Urinary bladder (tissue), 4 donors: ENCODE results near the gene NFKBIE. TPM values are rescaled to one million over a fixed set of nuclear protein-coding genes. Genes with fewer than 3 reads are reported as not detected.

ENCODE experiments used
- DNase-seq: peaks from one replicate; pipeline ENCODE4 v3.0.0-alpha.2; 2015; ENCODE audit errors: extremely low spot score
- H3K27ac ChIP-seq: one replicate; pipeline ENCODE4 v1.5.1; 2013; ENCODE audit warnings: low read depth, mild to moderate bottlenecking, moderate library complexity
- H3K36me3 ChIP-seq: one replicate; pipeline ENCODE4 v1.6.1; 2013; ENCODE audit warnings: mild to moderate bottlenecking, moderate library complexity; ENCODE audit not compliant: insufficient read depth
- H3K4me1 ChIP-seq: one replicate; pipeline ENCODE4 v1.6.1; 2013; ENCODE audit warnings: mild to moderate bottlenecking, moderate library complexity; ENCODE audit not compliant: insufficient read depth
- H3K4me3 ChIP-seq: one replicate; pipeline ENCODE4 v1.5.1; 2013; ENCODE audit warnings: low read depth, low read length
- WGBS: extraction: QIAGEN DNeasy Blood & Tissue Kit; methylation state at CpG from one replicate; pipeline ENCODE4 v1.1.7; 2013; 5-methylcytosine and 5-hydroxymethylcytosine counted together
- polyA plus RNA-seq: library from polyadenylated mRNA; stranded (reverse); fragments of 200-250 nt; gene quantifications from one replicate; pipeline ENCODE4 v1.2.3, GENCODE V29; 2013
- total RNA-seq: library from RNA; depleted of rRNA; stranded (reverse); fragments of >200 nt; gene quantifications from one replicate; pipeline ENCODE4 v1.2.3, GENCODE V29; 2014
- donor health status: healthy with polysubstance abuse.
- donor health status: healthy.

The NFKBIE gene
- total and polyA plus RNA-seq, 2 donors = 2.6 to 5.5 TPM

DNA sequence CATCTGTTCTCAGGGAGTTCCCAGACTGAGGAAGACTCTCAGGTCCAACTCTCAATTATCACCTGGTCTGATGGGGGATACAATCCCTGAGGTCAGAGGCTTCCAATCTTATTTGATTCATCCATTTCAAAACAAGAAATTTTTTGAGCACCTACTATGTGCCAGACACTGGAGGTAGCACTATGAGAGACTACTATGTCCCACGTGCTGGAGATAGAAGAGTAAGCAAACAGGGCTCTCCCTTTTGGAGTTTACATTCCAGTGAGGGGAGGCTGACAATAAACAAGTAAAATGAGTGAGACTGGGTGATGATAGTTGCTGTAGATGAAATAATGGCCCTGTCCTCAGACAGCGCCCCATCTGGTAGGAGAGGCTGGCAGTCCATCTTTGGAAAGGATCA lies 21.4 kb upstream of the NFKBIE start:
- H3K36me3 ChIP-seq = no peaks in the 10 kb centered on the region
- H3K4me3 ChIP-seq = no peak overlapping the region
- no peak overlapping the region for H3K27ac ChIP-seq
- WGBS = 51% methylated on average over 2 of the region's 2 CpGs
- no peaks in the 10 kb centered on the region for H3K4me1 ChIP-seq
- no peak for DNase-seq

DNA sequence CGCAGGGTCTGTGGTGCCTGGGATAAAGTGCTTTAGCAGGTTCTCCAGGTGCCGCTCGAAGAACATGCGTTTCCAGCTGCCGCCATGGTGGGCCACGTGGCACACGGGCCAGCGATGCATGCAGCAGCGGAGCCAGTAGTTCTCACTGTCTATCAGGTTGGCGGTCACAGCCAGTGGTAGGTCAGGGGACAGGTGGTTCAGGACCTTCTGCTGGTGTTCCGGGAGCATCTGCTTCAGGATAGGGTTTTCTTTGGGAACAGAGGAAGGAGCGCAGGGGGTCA lies 20.9 kb upstream of the NFKBIE start:
- Histone ChIP-seq H3K36me3 (no peaks in the 10 kb centered on the region), H3K4me1 (no peaks in the 10 kb centered on the region), H3K4me3 (no peak overlapping the region), H3K27ac (no peak overlapping the region)
- no peak for DNase-seq
- 88% methylated on average over 12 of the region's 12 CpGs for WGBS

DNA sequence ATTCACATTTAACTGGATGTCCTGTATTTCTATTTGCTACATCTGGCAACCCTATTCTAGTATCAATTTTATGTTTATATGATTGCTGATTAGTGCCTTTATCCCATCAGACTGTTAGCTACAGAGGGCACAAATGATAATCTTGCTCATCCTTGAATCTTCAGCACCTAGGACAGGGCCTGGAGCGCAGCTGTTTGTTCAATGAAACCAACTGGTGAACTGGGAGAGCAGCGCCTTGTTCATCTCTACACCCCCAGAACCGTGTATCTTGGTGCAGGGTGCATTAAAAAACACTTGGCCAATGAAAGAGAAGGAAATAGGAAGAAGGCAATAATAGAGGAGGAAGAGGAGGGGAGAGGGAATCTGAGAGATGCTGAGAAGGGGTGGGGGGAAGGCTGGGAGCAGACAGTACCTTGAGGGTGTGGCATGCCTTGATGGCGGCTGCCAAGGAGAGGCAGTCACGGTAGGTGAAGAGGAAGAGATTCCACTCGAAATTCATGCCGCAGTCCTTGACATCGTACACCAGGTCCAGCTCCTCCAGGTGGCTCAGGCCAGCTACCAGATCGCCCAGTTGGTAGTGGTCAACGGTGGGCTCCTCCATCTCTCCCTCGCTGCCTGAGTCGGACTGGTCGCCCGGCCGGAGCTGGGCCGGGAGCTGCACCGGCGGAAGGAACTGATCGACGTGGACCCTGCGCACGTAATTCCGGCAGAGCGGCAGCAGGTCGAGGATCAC lies 20.4 kb upstream of the NFKBIE start:
- no peaks in the 10 kb centered on the region for H3K36me3 ChIP-seq
- no peak for DNase-seq
- H3K4me1 ChIP-seq = no peaks in the 10 kb centered on the region
- no peak overlapping the region for H3K4me3 ChIP-seq
- no peak overlapping the region for H3K27ac ChIP-seq
- WGBS = 73% methylated on average over 25 of the region's 25 CpGs

DNA sequence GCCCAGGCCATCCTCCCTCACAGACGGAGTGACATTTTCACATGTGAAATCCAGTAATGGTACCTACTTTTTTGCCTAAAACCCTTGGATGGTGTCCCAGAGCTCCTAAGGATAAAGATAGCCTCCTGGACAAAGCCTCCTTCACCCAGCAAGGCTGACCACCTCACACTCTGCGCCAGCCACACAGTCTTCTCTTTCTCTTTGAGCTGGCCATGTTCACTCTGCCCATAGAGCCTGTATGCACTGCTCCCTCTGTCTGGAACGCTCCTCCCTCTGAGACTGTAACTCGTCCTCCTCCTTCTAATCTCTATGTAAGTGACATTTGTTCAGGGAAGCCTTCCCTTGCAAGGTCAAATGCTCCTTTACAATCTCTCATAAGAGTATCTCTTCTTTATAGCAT lies 19.5 kb upstream of the NFKBIE start:
- DNase-seq = no peak
- H3K36me3 ChIP-seq = no peaks in the 10 kb centered on the region
- WGBS = 65% methylated on average over 4 of the region's 4 CpGs
- H3K4me1 ChIP-seq = no peaks in the 10 kb centered on the region
- H3K27ac ChIP-seq = no peak overlapping the region
- H3K4me3 ChIP-seq = no peak overlapping the region

DNA sequence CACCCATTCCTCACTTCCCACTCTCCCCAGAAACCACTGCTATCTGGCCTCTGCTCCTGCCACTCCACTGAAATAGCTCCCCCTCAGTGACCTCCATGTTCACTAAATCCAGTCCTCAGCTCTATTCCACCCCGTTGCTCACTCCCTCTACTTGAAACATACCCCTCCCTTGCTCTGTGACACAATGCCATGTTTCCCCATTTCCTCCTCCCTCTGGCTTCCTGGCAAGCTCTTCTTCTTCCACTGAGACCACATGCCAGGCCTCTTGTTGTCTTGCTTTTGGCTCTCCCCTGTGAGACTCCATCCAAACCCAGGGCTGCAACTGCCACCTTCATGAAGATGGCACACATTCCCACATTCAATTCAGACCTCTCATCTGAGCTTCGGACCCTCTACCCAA lies 18.8 kb upstream of the NFKBIE start:
- no peaks in the 10 kb centered on the region for H3K36me3 ChIP-seq
- 60% methylated on average over 2 of the region's 2 CpGs for WGBS
- H3K4me3 ChIP-seq = no peak overlapping the region
- no peak overlapping the region for H3K27ac ChIP-seq
- no peaks in the 10 kb centered on the region for H3K4me1 ChIP-seq
- DNase-seq = no peak

DNA sequence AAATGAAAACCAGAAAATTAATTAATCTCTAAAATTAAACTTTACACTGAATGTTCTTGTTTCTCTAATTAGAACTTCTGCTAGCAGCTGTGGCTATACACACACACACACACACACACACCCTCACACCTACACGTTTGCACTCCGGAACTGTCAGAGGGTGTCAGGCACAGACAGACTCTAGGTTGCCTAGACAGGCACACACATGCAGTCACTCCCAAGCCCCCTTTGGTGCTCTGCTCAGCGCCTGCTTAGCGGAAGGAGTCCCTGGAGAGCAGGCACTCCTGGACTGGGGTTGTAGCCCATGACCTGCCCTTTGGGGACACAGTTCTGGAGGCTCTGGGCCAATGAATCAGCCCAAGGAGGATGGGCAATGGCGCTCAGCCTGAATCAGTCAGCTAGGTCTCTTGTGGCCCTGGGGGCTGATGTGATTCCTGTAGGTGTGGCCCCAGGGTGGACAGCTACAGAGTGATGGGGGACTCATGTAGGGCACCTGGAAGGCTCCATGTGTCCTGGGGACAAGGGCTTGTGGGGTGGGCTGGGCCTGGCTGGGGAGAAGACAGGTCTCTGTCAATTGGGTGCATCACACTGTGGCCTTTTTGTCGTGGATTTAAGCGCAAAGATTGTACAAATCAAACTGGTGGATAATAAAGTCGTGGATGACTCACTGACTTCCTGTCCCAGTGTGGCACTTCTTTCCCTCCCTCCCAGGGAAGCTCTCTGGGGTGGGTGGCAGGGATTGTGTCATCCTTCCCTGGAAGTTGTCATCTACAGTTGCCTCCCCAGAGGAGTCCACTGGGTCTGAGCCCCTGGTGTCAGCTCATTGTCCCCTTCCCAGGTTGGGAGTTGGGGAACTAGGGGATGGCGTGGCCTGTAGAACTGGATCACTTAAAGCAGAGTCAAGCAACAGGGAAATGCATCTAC lies 13.7 kb upstream of the NFKBIE start:
- DNase-seq = no peak
- 66% methylated on average over 9 of the region's 9 CpGs for WGBS
- no peak overlapping the region for H3K27ac ChIP-seq

DNA sequence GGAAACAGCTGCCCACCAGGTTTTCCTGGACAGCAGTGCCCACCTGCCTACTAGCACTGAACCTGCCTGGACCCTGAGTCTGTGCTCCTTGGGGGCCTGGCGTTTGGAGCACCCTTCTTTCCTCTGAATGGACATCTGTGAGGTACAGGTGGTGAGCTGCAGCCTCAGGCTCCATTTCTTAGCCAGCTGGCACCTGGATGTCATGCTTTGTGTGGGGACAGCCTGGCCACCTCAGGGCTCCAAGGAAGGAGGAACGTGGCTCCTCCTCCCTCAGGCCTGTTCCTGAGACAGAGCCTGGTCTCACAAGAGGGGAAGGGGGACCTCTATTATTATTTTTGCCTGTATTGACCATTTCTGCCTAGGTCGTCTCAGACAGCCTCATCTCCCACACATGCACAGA lies 13.0 kb upstream of the NFKBIE start:
- no peaks in the 10 kb centered on the region for H3K4me1 ChIP-seq
- H3K4me3 ChIP-seq = no peak overlapping the region
- H3K36me3 ChIP-seq = no peaks in the 10 kb centered on the region
- H3K27ac ChIP-seq = no peak overlapping the region
- 62% methylated on average over 3 of the region's 3 CpGs for WGBS
- DNase-seq = no peak

More for the DNA sequence above, 13.7 kb upstream of the NFKBIE start:
- Histone ChIP-seq H3K4me1 (no peaks in the 10 kb centered on the region), H3K36me3 (no peaks in the 10 kb centered on the region), H3K4me3 (no peak overlapping the region)

DNA sequence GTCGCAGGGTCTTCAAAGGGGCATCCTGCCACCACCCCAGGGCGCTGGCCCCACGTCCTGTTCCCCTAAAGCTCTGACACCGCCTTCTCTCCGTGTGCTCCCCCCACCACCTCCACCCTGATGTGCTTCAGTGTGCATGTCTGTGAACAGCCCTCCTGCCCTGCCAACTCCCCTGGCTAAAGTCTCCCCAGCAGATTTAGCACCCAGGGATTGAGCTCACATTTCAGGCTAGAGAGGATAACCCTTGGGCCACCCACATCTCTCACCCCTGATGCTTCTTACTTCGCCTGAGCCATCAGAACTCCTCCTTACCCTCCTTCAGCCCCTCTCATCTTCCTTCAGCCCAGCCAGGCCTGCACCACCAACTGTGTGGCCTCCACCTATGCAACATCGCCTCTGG lies 12.4 kb upstream of the NFKBIE start:
- Histone ChIP-seq H3K4me3 (no peak overlapping the region), H3K27ac (no peak overlapping the region), H3K36me3 (no peaks in the 10 kb centered on the region), H3K4me1 (no peaks in the 10 kb centered on the region)
- DNase-seq = no peak
- WGBS = 81% methylated on average over 7 of the region's 7 CpGs

DNA sequence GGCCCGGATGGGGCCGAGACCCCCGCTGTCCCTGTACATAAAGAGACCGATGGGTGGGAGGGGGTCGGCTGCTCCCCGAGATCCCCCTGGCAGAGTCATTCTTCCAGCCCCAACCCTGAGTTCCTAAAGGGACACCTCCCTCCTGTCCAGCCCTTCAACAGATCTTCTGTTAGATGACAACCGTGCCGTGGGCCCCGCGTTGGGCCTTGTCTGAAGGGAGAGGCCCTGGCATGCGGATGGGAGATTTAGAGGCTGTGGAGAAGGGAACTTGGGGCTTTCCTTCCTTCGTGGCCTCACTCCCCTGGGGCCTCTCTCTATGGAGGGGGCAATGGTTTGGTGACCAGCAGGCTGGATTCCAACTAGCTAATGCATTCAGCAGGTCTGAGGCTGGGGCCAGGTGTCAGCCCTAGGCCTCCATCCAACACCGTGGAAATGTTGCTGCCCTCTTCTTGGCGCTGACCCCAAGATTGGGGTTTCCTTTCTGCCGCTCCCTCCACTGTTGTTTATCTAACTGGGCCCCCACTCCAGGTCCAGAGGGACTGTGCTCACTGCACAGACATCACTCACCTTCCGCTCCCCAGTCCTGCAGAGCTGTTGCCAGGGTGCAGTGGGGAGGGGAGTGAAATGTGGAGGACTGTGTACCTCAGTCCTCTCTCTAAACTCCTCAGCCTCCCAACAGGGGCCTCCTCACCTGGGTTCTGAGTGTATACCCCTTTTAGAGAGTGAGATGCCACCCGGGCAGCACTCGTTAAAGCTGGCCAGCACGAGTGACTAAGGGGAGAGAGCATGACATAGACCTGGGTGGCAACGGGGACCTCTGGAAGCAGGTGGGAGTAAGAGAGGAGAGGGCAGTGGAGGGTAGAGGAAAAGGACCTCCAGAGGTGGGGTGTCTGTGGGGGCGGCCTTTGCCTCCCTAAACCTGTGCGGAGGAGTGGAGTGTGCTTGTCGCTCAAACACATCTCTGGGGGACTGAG lies 11.6 kb upstream of the NFKBIE start:
- 80% methylated on average over 23 of the region's 23 CpGs for WGBS
- H3K36me3 ChIP-seq = no peaks in the 10 kb centered on the region

DNA sequence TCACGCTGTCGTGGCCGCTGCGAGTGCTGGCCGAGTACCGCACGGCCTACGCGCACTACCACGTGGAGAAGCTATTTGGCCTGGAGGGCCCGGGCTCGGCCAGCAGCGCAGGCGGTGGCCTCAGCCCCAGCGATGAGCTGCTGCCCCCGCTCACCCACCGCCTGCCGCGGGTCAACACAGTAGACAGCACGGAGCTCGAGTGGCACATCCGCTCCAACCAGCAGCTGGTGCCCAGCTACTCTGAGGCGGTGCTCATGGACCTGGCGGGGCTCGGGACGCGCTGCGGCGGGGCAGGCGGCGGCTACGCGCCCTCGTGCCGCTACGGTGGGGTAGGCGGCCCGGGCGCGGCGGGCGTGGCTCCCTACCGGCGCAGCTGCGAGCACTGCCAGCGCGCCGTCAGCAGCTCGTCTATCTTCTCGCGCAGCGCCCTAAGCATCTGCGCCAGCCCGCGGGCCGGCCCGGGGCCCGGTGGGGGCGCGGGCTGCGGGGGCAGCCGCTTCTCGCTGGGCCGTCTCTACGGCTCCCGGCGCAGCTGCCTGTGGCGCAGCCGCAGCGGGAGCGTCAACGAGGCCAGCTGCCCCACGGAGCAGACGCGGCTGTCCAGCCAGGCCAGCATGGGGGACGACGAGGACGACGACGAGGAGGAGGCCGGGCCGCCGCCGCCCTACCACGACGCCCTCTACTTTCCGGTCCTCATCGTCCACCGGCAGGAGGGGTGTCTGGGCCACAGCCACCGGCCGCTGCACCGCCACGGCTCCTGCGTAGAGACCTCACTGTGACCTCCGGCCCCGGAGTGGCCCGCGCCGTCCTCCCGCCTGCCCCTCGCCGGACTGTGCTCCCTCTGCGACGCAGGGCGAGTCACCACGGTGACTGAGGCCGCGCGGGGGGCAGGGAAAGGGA lies 10.6 kb upstream of the NFKBIE start:
- DNase-seq = no peak
- H3K36me3 ChIP-seq = no peaks in the 10 kb centered on the region
- 14% methylated on average over 109 of the region's 109 CpGs for WGBS
- H3K4me3 ChIP-seq = peak overlapping the region; percentile 20
- no peak overlapping the region for H3K27ac ChIP-seq
- no peaks in the 10 kb centered on the region for H3K4me1 ChIP-seq

More for the DNA sequence above, 11.6 kb upstream of the NFKBIE start:
- Histone ChIP-seq H3K4me3 (no peak overlapping the region), H3K4me1 (no peaks in the 10 kb centered on the region), H3K27ac (no peak overlapping the region)
- DNase-seq = no peak

DNA sequence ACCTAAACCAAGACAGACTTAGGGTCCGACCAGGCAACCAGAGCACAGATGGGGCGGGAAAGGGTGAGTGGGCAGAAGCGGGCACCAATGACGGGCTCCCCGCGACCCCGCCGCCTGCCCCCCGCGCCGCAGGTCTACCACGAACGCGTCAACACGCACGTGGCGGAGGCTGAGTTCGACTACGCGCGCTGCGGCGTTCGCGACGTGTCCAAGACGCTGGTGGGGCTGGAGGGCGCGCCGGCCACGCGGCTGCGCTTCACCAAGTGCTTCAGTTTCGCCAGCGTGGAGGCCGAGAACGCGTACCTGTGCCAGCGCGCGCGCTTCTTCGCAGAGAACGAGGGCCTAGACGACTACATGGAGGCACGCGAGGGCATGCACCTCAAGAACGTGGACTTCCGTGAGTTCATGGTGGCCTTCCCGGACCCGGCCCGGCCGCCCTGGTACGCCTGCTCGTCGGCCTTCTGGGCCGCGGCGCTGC lies 10.0 kb upstream of the NFKBIE start:
- no peaks in the 10 kb centered on the region for H3K4me1 ChIP-seq
- H3K27ac ChIP-seq = no peak overlapping the region
- no peak for DNase-seq
- WGBS = 87% methylated on average over 59 of the region's 59 CpGs
- H3K36me3 ChIP-seq = no peaks in the 10 kb centered on the region
- no peak overlapping the region for H3K4me3 ChIP-seq

DNA sequence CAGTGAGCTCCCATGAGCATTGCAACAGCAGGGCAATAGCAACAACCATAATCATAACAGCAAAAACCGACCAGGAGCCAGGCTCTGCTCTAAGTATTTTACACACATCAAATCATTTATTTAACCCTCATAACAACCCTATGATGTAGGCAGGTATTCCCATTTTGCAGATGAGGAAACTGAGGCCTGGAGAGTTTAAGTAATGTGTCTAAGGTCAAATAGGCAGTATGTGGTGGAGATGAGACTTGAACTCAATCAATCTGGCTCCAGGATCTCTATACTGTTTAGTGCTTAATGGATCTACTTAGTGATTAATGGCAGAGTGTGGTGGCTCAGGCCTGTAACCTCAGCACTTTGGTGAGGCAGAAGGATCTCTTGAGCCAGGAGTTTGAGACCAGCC lies 8.3 kb upstream of the NFKBIE start:
- Histone ChIP-seq H3K4me1 (no peaks in the 10 kb centered on the region), H3K36me3 (no peaks in the 10 kb centered on the region), H3K27ac (no peak overlapping the region), H3K4me3 (no peak overlapping the region)
- DNase-seq = no peak
- WGBS = 57% methylated on average over 1 of the region's 1 CpG
